ENCODE data around the gene ERN1.

DNA sequence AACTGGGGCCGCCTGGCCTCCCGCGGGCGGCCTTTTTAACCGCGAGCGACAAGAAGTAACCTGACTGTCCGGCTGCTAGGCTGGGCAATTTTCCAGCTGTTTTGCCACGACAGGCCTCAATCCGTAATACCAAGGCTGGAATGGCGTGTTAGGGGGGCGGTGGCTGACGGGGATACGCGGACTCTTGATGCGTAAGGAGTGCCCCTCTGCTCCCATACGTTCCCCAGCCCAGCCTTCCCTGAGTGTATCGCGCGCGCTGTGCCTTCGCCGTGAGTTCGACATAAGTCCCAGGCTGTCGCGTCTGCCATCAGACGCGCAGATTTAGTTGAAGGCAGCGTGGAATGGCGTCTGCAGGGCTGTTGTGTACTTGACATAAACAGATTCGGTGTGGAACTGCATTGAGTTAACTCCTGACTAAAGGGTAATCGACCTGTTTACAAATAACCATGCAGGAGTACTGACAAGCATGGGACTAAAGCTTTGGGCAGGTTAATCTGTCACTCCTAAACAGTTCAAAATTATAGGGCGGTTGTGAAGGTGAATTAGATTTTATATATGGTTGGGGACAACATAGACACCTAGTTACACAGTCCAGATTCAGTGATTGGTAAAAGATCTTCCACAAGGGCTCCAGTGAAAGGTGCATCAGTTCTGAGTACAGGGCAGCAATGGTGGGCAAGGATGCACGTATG lies 16.6 kb upstream of the ERN1 start:
- TF ChIP-seq, protein P1, sequence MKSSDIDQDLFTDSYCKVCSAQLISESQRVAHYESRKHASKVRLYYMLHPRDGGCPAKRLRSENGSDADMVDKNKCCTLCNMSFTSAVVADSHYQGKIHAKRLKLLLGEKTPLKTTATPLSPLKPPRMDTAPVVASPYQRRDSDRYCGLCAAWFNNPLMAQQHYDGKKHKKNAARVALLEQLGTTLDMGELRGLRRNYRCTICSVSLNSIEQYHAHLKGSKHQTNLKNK (CRISPR knock-in tag; IDR thresholded peaks at IDR 0.05), result peak; percentile 39; the same call in 1 of the 2 replicates
- no peak for TF ChIP-seq CBFB (CRISPR knock-in tag; IDR thresholded peaks at IDR 0.05; ENCODE audit: low read depth)
- TF ChIP-seq CTCF (IDR thresholded peaks at IDR 0.05), result no peak
- TF ChIP-seq, protein P2, sequence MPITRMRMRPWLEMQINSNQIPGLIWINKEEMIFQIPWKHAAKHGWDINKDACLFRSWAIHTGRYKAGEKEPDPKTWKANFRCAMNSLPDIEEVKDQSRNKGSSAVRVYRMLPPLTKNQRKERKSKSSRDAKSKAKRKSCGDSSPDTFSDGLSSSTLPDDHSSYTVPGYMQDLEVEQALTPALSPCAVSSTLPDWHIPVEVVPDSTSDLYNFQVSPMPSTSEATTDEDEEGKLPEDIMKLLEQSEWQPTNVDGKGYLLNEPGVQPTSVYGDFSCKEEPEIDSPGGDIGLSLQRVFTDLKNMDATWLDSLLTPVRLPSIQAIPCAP (CRISPR knock-in tag; IDR thresholded peaks at IDR 0.05), result no peak
- TF ChIP-seq, protein P3, sequence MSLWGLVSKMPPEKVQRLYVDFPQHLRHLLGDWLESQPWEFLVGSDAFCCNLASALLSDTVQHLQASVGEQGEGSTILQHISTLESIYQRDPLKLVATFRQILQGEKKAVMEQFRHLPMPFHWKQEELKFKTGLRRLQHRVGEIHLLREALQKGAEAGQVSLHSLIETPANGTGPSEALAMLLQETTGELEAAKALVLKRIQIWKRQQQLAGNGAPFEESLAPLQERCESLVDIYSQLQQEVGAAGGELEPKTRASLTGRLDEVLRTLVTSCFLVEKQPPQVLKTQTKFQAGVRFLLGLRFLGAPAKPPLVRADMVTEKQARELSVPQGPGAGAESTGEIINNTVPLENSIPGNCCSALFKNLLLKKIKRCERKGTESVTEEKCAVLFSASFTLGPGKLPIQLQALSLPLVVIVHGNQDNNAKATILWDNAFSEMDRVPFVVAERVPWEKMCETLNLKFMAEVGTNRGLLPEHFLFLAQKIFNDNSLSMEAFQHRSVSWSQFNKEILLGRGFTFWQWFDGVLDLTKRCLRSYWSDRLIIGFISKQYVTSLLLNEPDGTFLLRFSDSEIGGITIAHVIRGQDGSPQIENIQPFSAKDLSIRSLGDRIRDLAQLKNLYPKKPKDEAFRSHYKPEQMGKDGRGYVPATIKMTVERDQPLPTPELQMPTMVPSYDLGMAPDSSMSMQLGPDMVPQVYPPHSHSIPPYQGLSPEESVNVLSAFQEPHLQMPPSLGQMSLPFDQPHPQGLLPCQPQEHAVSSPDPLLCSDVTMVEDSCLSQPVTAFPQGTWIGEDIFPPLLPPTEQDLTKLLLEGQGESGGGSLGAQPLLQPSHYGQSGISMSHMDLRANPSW (CRISPR knock-in tag; conservative IDR thresholded peaks at IDR 0.05; ENCODE audit: low read depth), result no peak
- TF ChIP-seq ATF1 (CRISPR knock-in tag; IDR thresholded peaks at IDR 0.05), result no peak
- no peak; the same call in 1 of the 2 replicates for TF ChIP-seq EMX1 (CRISPR knock-in tag; IDR thresholded peaks at IDR 0.05)
- TF ChIP-seq MAX (CRISPR knock-in tag; IDR thresholded peaks at IDR 0.05), result no peak

Data from WTC11 (cell line).